ENCODE measurements around the gene NPSR1. TPM values are rescaled to one million over a fixed set of nuclear protein-coding genes. Genes with fewer than 3 reads are reported as not detected.

The NPSR1 gene
- total RNA-seq: not detected in 2 replicates

GRCh38 chr7:34657632-34658268, at the start of gene NPSR1:
NPSR1 (plus strand) TSS chr7:34658218; CDS start chr7:34658413, 195 bp downstream.

